GM19452 (cell line): ENCODE results near the gene LRRC2.
"Not testable (repeated sequence)": the region's sequence is repeated elsewhere in the genome, so short reads cannot be mapped to it uniquely, and the experiment has no call there.

ENCODE experiments used
- ATAC-seq: cut with Tn5 transposase; IDR thresholded peaks from one replicate; pipeline ENCODE4 v1.9.1; 2021; ENCODE audit not compliant: unreplicated experiment

Gene LRRC2

GRCh38 chr3:46558184-46559043, 7.7 kb downstream of the LRRC2 start:
- peak; percentile 95 for ATAC-seq

- ATAC-seq, result peak; percentile 11
Observed at GRCh38 chr3:46557814-46558183, 8.3 kb downstream of the LRRC2 start.

- ATAC-seq, result no peak
Observed at GRCh38 chr3:46553154-46553553, 12.9 kb downstream of the LRRC2 start.

GRCh38 chr3:46552538-46552937, 13.6 kb downstream of the LRRC2 start:
- ATAC-seq, result no peak

GRCh38 chr3:46551615-46552014, 14.5 kb downstream of the LRRC2 start:
- no peak for ATAC-seq

GRCh38 chr3:46549989-46550388, 16.1 kb downstream of the LRRC2 start:
- ATAC-seq, result no peak

- ATAC-seq, result no peak
Observed at GRCh38 chr3:46549408-46549904, 16.6 kb downstream of the LRRC2 start.

GRCh38 chr3:46548611-46549010, 17.5 kb downstream of the LRRC2 start:
- ATAC-seq, result not testable (repeated sequence)

GRCh38 chr3:46546896-46547440, 19.1 kb downstream of the LRRC2 start:
- ATAC-seq, result no peak

- ATAC-seq, result no peak
Observed at GRCh38 chr3:46545818-46546630, 20.1 kb downstream of the LRRC2 start.

- no peak for ATAC-seq
Observed at GRCh38 chr3:46544771-46545503, 21.2 kb downstream of the LRRC2 start.

GRCh38 chr3:46542801-46543201, 23.3 kb downstream of the LRRC2 start:
- no peak for ATAC-seq

GRCh38 chr3:46542344-46542743, 23.8 kb downstream of the LRRC2 start:
- no peak for ATAC-seq

GRCh38 chr3:46541835-46542234, 24.3 kb downstream of the LRRC2 start:
- ATAC-seq, result no peak

GRCh38 chr3:46540550-46540949, 25.6 kb downstream of the LRRC2 start:
- no peak for ATAC-seq

- no peak for ATAC-seq
Observed at GRCh38 chr3:46539443-46540005, 26.6 kb downstream of the LRRC2 start.

GRCh38 chr3:46538803-46539442, 27.2 kb downstream of the LRRC2 start:
- ATAC-seq, result peak; percentile 80

- not testable (repeated sequence) for ATAC-seq
Observed at GRCh38 chr3:46538425-46538802, 27.7 kb downstream of the LRRC2 start.

GRCh38 chr3:46537779-46538178, 28.3 kb downstream of the LRRC2 start:
- ATAC-seq, result no peak

GRCh38 chr3:46537316-46537715, 28.8 kb downstream of the LRRC2 start:
- no peak for ATAC-seq
